GM23248 (cell line): Measurements from ENCODE around the gene REPS1. TPM values are rescaled to one million over a fixed set of nuclear protein-coding genes. Genes with fewer than 3 reads are reported as not detected.

Experiments used
- DNase-seq: peaks from one replicate; pipeline ENCODE4 v3.0.0-alpha.2; 2015
- H2AFZ ChIP-seq: fragments of 200-600 bp; sonication (generic); 2 replicates; pipeline ENCODE4 v1.6.1; 2016; ENCODE audit warnings: antibody characterized with exemption
- H3F3A ChIP-seq: fragments of 200-600 bp; sonication (generic); 2 replicates; pipeline ENCODE4 v1.6.1; 2016; ENCODE audit warnings: mild to moderate bottlenecking, antibody characterized with exemption, mixed run types; ENCODE audit not compliant: insufficient read depth
- H3K27ac ChIP-seq: fragments of 200-600 bp; sonication (generic); 2 replicates; pipeline ENCODE4 v1.5.1; 2016; ENCODE audit warnings: mild to moderate bottlenecking
- H3K27me3 ChIP-seq: fragments of 200-600 bp; sonication (generic); replicated peaks from 2 replicates; pipeline ENCODE4 v1.6.1; 2016; ENCODE audit warnings: mild to moderate bottlenecking; ENCODE audit not compliant: insufficient read depth
- H3K36me3 ChIP-seq: fragments of 200-600 bp; sonication (generic); 2 replicates; pipeline ENCODE4 v1.6.1; 2016; ENCODE audit warnings: low read depth, mild to moderate bottlenecking
- H3K4me1 ChIP-seq: fragments of 200-600 bp; sonication (generic); 2 replicates; pipeline ENCODE4 v1.6.1; 2016; ENCODE audit warnings: mild to moderate bottlenecking; ENCODE audit not compliant: insufficient read depth
- H3K4me2 ChIP-seq: fragments of 200-600 bp; sonication (generic); one replicate; pipeline ENCODE4 v1.6.1; 2016; ENCODE audit warnings: mild to moderate bottlenecking; ENCODE audit not compliant: unreplicated experiment
- H3K4me3 ChIP-seq: fragments of 200-600 bp; sonication (generic); 2 replicates; pipeline ENCODE4 v1.5.1; 2016; ENCODE audit warnings: mild to moderate bottlenecking
- H3K79me2 ChIP-seq: fragments of 200-600 bp; sonication (generic); 2 replicates; pipeline ENCODE4 v1.6.1; 2016; ENCODE audit warnings: mild to moderate bottlenecking; ENCODE audit not compliant: insufficient read depth
- H3K9ac ChIP-seq: fragments of 200-600 bp; sonication (generic); 2 replicates; pipeline ENCODE4 v1.6.1; 2016; ENCODE audit warnings: mild to moderate bottlenecking
- H3K9me2 ChIP-seq: fragments of 200-600 bp; sonication (generic); 2 replicates; pipeline ENCODE4 v1.6.1; 2016; ENCODE audit warnings: mixed run types, mild to moderate bottlenecking, moderate library complexity; ENCODE audit not compliant: insufficient read depth
- H3K9me3 ChIP-seq: fragments of 200-600 bp; sonication (generic); one replicate; pipeline ENCODE4 v1.6.1; 2017; ENCODE audit warnings: low read depth
- H4K20me1 ChIP-seq: fragments of 200-600 bp; sonication (generic); 2 replicates; pipeline ENCODE4 v1.6.0; 2016; ENCODE audit not compliant: insufficient read depth
- EZH2 ChIP-seq: fragments of 200-600 bp; sonication (generic); IDR thresholded peaks from 2 replicates; pipeline ENCODE4 v1.6.1; 2018; ENCODE audit warnings: antibody characterized with exemption, mild to moderate bottlenecking; ENCODE audit not compliant: insufficient read depth, poor library complexity, severe bottlenecking
- EZH2phosphoT487 ChIP-seq: fragments of 200-600 bp; sonication (generic); IDR thresholded peaks from 2 replicates; pipeline ENCODE4 v1.6.1; 2018; ENCODE audit warnings: antibody characterized with exemption, moderate library complexity, mild to moderate bottlenecking, low read depth; ENCODE audit not compliant: insufficient read depth
- WGBS, 2 experiments: methylation state at CpG; one replicate each; pipeline ENCODE4 v1.1.6; 2015 to 2017; ENCODE audit warnings: low lambda C conversion rate in 2 of 2, low coverage in 1 of 2; ENCODE audit errors: missing lambda C conversion rate in 2 of 2; 5-methylcytosine and 5-hydroxymethylcytosine counted together
- in situ Hi-C: fragments of 300-500 bp; cut with MboI; formaldehyde crosslinking; loops from 2 replicates; pipeline ENCODE4 v1.15.0; 2020
- polyA plus RNA-seq: library from polyadenylated mRNA; unstranded; fragments of >200 nt; fragmentation: Nextera tagmentation; extraction: Ambion mirVana; gene quantifications from 2 replicates; pipeline ENCODE4 v1.2.1, GENCODE V29; 2016
- total RNA-seq: library from RNA; depleted of rRNA; stranded (reverse); fragments of >200 nt; shearing (Covaris generic); gene quantifications from 2 replicates; pipeline ENCODE4 v1.2.3, GENCODE V29; 2014

Gene REPS1
- total and polyA plus RNA-seq, 2 experiments from 2014 or later: 13.1 to 21.1 TPM

GRCh38 chr6:139020689-139021088 lies 32.6 kb upstream of the REPS1 start:
- 71 to 81% methylated on average over 3 of the region's 3 CpGs for WGBS, 2 experiments

GRCh38 chr6:139019722-139020121 lies 31.7 kb upstream of the REPS1 start:
- Histone ChIP-seq H2AFZ (no peak overlapping the region), H3K4me3 (no peak overlapping the region), H3F3A (no peaks in the 10 kb centered on the region), H3K4me2 (no peak overlapping the region), H3K9ac (no peak overlapping the region), H3K79me2 (no peaks in the 10 kb centered on the region), H4K20me1 (no peaks in the 10 kb centered on the region), H3K9me2 (no peaks in the 10 kb centered on the region), H3K9me3 (no peaks in the 10 kb centered on the region), H3K36me3 (no peaks in the 10 kb centered on the region), H3K27ac (no peak overlapping the region), H3K4me1 (no peaks in the 10 kb centered on the region), H3K27me3 (no peaks in the 10 kb centered on the region)
- WGBS, 2 experiments: 92 to 96% methylated on average over 2 of the region's 2 CpGs
- no peak for DNase-seq
- TF ChIP-seq EZH2 (no peak), EZH2phosphoT487 (no peak)
- in situ Hi-C loops: no loop called here

More at GRCh38 chr6:139020689-139021088, 32.6 kb upstream of the REPS1 start:
- no peaks in the 10 kb centered on the region for H3K9me3 ChIP-seq
- DNase-seq: no peak
- no peak overlapping the region for H3K27ac ChIP-seq
- no peak for TF ChIP-seq EZH2phosphoT487
- TF ChIP-seq EZH2: no peak
- H3K9ac ChIP-seq: no peak overlapping the region
- H2AFZ ChIP-seq: no peak overlapping the region
- no peaks in the 10 kb centered on the region for H3K27me3 ChIP-seq
- no peak overlapping the region for H3K4me3 ChIP-seq
- H3K9me2 ChIP-seq: no peaks in the 10 kb centered on the region
- H3K79me2 ChIP-seq: no peaks in the 10 kb centered on the region
- no peaks in the 10 kb centered on the region for H3F3A ChIP-seq
- no peaks in the 10 kb centered on the region for H3K4me1 ChIP-seq
- H3K36me3 ChIP-seq: no peaks in the 10 kb centered on the region
- no peak overlapping the region for H3K4me2 ChIP-seq
- in situ Hi-C loops: no loop called here
- no peaks in the 10 kb centered on the region for H4K20me1 ChIP-seq

GRCh38 chr6:139017227-139017626 lies 29.2 kb upstream of the REPS1 start:
- Histone ChIP-seq H4K20me1 (no peaks in the 10 kb centered on the region), H3F3A (no peaks in the 10 kb centered on the region), H3K36me3 (no peaks in the 10 kb centered on the region), H3K27me3 (no peaks in the 10 kb centered on the region), H3K9me2 (no peaks in the 10 kb centered on the region), H3K9ac (no peak overlapping the region), H2AFZ (no peak overlapping the region), H3K9me3 (no peaks in the 10 kb centered on the region), H3K27ac (no peak overlapping the region), H3K4me1 (no peaks in the 10 kb centered on the region), H3K79me2 (no peaks in the 10 kb centered on the region), H3K4me3 (no peak overlapping the region), H3K4me2 (no peak overlapping the region)
- no peak for DNase-seq
- in situ Hi-C loops: no loop called here
- 57% methylated on average over 3 of the region's 3 CpGs for WGBS, 2 experiments
- TF ChIP-seq EZH2 (no peak), EZH2phosphoT487 (no peak)

DNA sequence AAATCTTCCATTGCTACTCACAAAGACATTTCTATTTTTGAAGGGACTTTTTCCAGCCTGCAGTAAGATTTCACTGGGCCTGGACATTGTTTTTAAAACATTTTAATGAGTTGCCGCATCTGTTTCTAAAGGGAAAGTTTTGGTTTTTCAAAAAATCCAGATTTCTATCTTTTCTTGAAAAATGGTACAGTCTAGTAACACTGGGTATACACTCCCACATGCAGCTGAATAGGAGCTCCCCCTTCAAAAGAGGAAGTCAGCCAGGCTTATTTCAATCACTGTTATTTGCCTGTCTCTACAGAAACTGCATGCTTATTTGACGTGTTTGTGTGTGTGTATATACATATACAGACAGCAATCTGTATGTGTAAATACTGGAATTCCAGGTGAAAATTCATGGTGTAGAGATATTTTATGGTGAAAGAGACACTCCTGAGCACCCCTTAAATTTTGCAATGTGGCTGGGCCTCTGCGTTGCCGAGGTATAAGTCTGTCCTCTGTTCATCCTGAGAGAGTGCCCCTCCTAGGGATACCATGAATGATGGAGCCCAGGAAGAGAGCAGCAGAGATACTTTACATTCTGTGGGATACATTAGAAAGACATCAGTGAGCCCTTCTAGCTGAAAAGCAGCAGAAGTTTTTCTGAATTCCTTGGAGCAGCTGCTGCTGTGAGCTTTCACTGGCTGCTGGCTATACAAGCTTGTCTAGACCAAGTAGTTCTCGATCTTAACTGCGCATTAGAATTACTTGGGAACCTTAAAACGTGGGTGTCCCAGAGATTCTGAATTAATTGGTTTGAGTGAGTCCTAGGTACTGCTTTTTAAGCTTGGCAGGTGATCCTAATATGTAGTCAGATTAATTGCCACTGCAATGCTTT lies 28.5 kb upstream of the REPS1 start:
- Histone ChIP-seq H3K4me1 (no peaks in the 10 kb centered on the region), H4K20me1 (no peaks in the 10 kb centered on the region), H3K9me3 (no peaks in the 10 kb centered on the region), H3K9me2 (no peaks in the 10 kb centered on the region), H3F3A (no peaks in the 10 kb centered on the region), H3K4me2 (no peak overlapping the region), H3K4me3 (no peak overlapping the region), H2AFZ (no peak overlapping the region), H3K36me3 (no peaks in the 10 kb centered on the region), H3K27ac (no peak overlapping the region), H3K27me3 (no peaks in the 10 kb centered on the region), H3K9ac (no peak overlapping the region), H3K79me2 (no peaks in the 10 kb centered on the region)
- 69 to 70% methylated on average over 7 of the region's 7 CpGs for WGBS, 2 experiments
- in situ Hi-C loops: no loop called here
- TF ChIP-seq EZH2 (no peak), EZH2phosphoT487 (no peak)
- no peak for DNase-seq
